Esophagus muscularis mucosa (tissue), 4 donors: Measurements from ENCODE around the gene CEP112.

Experiments
- EP300 ChIP-seq: sonication (generic); formaldehyde crosslinking; IDR thresholded peaks from one replicate; pipeline ENCODE4 v1.6.1; 2017; ENCODE audit warnings: antibody characterized with exemption
- POLR2A ChIP-seq: fragments of 450-650 bp; IDR thresholded peaks from one replicate; pipeline ENCODE4 v1.6.1; 2017; ENCODE audit warnings: antibody characterized with exemption, moderate library complexity, mild to moderate bottlenecking, low read depth
- POLR2AphosphoS5 ChIP-seq, 2 donors: sonication (generic); formaldehyde crosslinking; IDR thresholded peaks; one replicate each; pipeline ENCODE4 v1.6.1; 2017; ENCODE audit warnings: antibody characterized with exemption in 2 of 2
- TF ChIP-seq, protein P1 (sequence below), 3 experiments: fragments of 200-600 bp in 2 of 3; fragments of 450-650 bp in 1 of 3; sonication (generic) in 2 of 3; IDR thresholded peaks; one replicate each; pipeline ENCODE4 v1.5.1; 2017 to 2019; ENCODE audit warnings: antibody characterized with exemption in 3 of 3, mild to moderate bottlenecking in 2 of 3, moderate library complexity in 1 of 3

DNA sequence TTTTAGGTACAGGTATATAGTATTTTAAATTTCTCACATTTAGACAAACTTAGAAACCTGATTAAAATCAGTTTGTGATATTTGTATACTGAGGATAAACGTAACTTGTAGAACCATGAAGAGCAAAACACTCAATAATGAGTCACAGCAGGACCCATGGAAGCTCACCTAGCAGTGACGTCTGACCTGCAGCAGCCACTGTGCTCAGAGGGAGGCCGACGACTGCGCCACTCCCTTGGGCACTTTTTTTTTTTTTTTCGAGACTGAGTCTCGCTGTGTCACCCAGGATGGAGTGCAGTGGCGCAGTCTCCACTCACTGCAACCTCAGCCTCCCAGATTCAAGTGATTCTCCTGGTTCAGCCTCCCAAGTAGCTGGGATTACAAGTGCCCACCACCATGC is 524.3 kb downstream of the CEP112 start:
- TF ChIP-seq, protein P1, sequence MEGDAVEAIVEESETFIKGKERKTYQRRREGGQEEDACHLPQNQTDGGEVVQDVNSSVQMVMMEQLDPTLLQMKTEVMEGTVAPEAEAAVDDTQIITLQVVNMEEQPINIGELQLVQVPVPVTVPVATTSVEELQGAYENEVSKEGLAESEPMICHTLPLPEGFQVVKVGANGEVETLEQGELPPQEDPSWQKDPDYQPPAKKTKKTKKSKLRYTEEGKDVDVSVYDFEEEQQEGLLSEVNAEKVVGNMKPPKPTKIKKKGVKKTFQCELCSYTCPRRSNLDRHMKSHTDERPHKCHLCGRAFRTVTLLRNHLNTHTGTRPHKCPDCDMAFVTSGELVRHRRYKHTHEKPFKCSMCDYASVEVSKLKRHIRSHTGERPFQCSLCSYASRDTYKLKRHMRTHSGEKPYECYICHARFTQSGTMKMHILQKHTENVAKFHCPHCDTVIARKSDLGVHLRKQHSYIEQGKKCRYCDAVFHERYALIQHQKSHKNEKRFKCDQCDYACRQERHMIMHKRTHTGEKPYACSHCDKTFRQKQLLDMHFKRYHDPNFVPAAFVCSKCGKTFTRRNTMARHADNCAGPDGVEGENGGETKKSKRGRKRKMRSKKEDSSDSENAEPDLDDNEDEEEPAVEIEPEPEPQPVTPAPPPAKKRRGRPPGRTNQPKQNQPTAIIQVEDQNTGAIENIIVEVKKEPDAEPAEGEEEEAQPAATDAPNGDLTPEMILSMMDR (IDR thresholded peaks at IDR 0.05) = no peak
- TF ChIP-seq POLR2AphosphoS5 (IDR thresholded peaks at IDR 0.05) (no peak), POLR2A (no peak), EP300 (no peak)
